Islet precursor cell (in vitro differentiated cells): ENCODE data around the gene STK39.
"Not testable (repeated sequence)": the region's sequence is repeated elsewhere in the genome, so short reads cannot be mapped to it uniquely, and the experiment has no call there.

ENCODE experiments used
- DNase-seq: peaks from one replicate; pipeline ENCODE4 v3.0.0-alpha.2; 2018

STK39 gene

GRCh38 chr2:168247341-168248261, at the start of gene STK39:
TSS of gene STK39 (minus strand) at chr2:168247595. CDS start at chr2:168247435, 160 bp downstream.
- DNase-seq: peak; percentile 86

DNA sequence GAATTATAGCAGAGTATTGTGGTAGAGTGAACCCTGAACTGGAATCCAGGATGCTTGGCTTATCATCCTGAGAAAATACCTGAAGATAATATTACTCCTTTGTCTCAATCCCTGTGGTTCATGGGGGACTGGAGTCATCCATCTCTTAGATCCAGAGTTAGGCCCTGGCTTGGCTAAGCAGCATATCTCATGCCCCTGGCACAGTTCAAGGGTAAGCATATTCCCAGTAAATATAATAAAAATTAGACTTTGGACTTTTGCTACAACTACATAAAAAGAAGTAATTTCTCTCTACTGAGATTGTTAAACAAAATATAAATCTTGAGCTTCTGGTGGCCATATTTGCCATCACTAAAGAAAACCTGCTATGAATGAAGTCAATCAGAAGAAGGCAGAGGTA, 47.7 kb upstream of the STK39 start:
- no peak for DNase-seq

- no peak for DNase-seq
These were observed 47.0 kb upstream of the STK39 start for GRCh38 chr2:168294409-168294808.

- no peak for DNase-seq
These were observed 46.4 kb upstream of the STK39 start for GRCh38 chr2:168293766-168294165.

DNA sequence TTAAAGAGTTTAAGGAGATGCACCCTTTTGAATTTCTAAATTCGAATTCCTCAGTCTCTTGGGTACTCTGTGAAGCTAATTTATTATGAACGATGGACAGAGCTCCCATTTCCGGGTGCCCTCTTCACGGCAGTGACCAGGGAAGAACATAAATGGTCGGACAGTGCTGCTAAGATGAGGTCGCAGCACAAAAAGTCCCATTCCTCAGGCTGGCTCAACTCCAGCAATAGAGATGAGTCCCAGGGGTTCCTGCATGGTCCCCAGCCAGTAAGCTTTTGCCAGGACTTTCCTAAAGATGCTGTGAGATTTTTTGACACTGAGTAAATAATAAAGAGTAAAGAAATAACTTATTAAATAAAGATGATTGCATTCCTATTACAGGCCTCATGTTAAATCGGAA, 43.0 kb upstream of the STK39 start:
- no peak for DNase-seq

DNA sequence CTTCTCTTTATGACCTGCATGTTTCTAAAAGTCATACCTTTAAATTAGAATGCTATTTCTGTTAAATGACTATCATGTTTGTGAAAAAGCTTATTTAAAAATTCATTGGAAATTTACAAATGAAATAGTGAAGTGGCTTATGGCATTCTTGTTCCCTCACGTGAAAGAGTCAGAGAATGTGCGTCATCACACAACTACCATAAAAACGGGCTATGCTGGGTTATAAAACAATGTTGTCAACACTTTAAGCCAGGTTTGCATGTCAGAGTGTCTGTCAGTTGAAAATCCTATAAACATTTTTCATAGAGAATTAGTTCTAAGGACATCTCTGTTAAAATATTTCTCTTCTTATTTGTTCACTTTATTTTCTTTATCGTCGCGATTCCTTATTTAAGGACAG, 42.5 kb upstream of the STK39 start:
- no peak for DNase-seq

DNA sequence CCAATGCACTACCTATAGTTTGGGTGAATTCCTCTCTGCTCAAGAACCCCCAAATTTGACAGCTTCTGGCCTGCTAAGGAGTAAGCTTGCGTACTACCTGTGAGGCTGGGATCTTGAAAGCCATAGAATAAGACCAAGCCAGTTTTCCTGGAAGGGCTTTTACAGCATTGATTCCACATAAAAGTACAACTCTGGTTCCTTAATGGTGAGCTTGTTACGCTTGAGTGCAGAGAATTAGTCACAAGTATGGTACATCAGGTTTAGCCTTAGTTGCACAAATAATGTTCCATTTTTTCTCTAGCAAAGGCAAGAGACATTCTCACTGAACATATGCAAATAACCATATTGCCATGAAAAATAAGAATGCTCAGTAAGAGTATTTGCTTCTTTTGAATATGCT, 39.1 kb upstream of the STK39 start:
- DNase-seq: no peak

GRCh38 chr2:168278424-168278888, 31.1 kb upstream of the STK39 start:
- DNase-seq: peak; percentile 94

GRCh38 chr2:168277276-168277675, 29.9 kb upstream of the STK39 start:
- DNase-seq: no peak

DNA sequence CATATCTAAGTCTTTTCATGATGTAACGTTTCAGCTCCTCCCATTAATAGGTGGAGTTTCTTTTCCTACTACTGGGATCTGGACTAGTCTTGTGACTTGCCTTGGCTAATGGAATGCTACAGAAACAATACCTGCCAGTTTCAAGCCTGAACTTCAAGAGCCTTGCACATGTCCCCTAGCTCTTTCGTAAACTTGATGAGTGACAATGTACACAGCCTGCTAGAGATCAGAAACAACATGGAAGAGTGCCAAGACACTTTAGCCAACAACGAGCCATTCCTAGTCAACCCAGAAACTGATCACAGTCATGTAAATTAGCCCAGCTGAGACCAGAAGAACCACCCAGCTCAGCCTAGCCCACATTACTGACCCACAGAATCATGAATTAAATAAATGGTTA, 24.8 kb upstream of the STK39 start:
- DNase-seq: no peak

DNA sequence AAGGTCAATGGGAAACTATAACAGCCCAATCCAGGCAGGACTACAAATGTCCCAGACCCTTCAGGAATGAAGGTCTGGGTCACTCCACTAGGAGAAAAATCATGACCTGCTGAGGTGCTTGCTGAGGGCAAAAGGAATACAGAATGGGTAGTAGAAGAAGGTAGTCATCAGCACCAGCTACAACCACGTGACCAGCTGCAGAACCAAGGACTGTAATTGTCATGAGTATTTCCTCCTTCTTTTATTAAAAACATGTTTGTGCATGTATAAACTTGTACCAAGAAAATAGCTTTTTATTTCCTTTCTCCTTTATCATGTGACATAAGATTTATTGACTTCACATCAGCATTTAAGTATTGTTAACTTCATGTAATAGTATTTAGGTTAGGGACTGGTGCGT, 15.5 kb upstream of the STK39 start:
- DNase-seq: not testable (repeated sequence)

DNA sequence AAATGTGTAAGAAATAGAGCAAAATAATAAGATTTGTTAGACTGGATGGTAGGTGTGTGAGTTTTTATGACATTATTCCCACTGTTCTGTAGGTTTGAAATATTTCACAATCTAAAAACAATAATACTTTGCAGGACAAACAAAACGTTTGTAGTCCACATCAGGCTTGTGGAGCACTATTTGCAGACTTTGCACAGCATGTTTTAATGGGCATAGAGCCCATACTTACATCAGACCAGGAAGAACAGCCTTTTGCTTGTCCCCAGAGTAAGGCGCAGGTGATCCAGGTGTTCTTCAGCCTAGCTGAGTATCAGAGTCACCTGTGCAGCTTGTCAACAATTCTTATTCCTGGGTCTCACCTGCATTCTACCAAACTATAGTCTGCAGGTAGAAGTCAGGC, 9.1 kb upstream of the STK39 start:
- no peak for DNase-seq

DNA sequence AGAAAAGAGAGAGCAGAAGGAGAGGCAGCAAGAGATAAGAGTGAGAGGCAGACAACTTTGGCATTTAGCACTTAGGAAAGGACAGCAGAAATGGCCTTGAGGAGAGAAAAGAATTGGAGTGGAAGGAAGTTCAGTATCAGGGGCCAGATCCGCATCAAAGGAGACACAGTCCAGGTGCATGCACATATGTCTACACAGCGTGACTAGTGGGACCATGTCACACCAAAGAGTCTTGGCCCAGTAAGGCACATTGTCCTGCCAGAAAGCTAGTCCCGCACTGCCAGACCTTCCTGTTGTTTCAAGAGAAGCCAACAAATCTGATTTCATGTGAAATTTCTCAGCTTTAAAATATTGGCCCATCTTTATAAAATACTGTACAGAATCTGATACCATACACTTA, 8.5 kb upstream of the STK39 start:
- DNase-seq: no peak

GRCh38 chr2:168255103-168255502, 7.7 kb upstream of the STK39 start:
- no peak for DNase-seq

DNA sequence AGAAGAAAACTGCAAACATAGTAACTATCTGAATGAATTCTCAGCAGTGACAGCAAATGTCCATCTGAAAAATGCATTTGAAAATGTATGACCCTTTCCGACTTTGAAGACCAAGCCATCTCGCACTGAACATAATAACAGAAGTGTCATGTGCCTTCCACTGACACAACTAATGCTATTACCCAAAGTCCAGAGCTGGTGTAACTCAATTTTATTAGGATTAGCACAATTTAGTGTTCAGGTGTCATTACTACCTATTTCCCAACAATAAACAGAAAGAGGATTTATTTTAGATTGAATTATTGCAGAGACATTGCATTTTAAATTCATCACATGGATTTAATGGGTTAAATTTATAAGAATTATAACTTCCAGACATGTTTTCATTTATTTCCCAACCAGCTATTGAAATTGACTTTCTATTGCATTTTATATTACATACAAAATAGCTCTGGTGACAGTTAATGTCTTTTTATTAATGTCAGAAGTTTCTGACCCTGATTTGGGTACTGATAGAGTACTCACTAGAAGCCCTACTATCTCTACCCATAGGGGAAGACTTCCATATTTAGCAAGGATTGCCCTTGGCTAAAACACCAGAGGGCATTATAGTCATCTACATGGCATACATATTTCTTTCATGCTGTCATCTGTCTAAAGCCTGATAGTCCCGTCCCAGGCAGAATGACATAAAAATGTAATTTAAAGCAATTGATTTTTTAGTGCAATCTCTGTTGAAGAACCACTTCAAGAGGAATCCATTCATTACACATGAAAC, 7.0 kb upstream of the STK39 start:
- DNase-seq: no peak

GRCh38 chr2:168253379-168253778, 6.0 kb upstream of the STK39 start:
- DNase-seq: no peak

DNA sequence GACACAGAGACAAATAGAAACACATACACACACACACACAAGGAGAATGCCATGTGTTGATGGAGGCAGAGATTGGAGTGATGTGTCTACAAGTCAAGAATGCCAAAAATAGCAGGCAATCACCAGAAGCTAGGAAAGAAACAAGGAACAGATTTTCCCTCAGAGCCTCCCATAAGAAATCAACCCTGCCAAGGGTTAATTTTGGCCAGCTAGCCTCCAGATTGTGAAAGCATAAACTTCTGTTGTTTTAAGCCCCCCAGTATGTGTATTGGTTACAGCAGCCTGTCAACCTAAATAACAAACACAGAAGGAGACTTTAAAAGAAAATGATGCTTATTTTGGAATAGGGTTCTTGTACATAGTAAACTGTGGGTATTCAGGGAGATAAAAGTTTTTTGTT, 5.6 kb upstream of the STK39 start:
- no peak for DNase-seq

GRCh38 chr2:168246483-168247340, 683 bp downstream of the STK39 start:
- peak; percentile 76 for DNase-seq

GRCh38 chr2:168246072-168246482, 1.3 kb downstream of the STK39 start:
- DNase-seq: peak; percentile 73

GRCh38 chr2:168245074-168245825, 2.1 kb downstream of the STK39 start:
- no peak for DNase-seq

GRCh38 chr2:168244318-168244717, 3.1 kb downstream of the STK39 start:
- DNase-seq: no peak

DNA sequence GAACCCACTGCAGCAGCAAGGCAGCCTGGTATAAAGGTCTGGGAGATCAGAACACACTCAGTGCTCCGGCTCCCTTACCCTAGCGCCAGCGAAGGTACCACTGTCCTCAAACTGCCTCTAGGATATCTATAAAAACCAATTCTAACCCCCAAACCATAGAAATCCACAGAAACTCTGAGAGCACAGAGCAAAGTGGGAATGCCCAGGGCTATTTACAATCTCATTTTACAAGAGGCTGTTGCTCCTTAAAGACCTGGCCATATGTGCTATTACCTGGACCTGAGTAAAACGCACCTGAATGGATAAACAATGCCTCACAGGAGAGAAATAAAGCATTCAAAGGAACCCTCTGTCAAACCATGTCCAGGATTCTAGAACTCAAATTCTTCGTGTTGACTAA, 4.3 kb downstream of the STK39 start:
- DNase-seq: peak; percentile 72
